Spleen (tissue), 7 donors: ENCODE results near the gene IL20RA.

Experiments
- POLR2A ChIP-seq, 3 donors: fragments of 450-650 bp; IDR thresholded peaks; one replicate each; pipeline ENCODE4 v1.5.1; 2017; ENCODE audit warnings: antibody characterized with exemption in 3 of 3, mild to moderate bottlenecking in 1 of 3
- POLR2AphosphoS5 ChIP-seq, 3 donors: sonication (generic); formaldehyde crosslinking; IDR thresholded peaks; one replicate each; pipeline ENCODE4 v1.5.1; 2017; ENCODE audit warnings: antibody characterized with exemption in 3 of 3
- TF ChIP-seq, protein P1 (sequence below), 11 experiments: fragments of 200-600 bp in 7 of 11; fragments of 450-650 bp in 4 of 11; sonication (generic) in 4 of 11; IDR thresholded peaks in 8 of 11; conservative IDR thresholded peaks in 3 of 11; 1 replicate in 7 of 11; 2 replicates in 4 of 11; pipeline versions ENCODE4 v1.4.0 to v1.8.0; 2016 to 2021; ENCODE audit warnings: antibody characterized with exemption in 11 of 11, inconsistent platforms in 4 of 11, mild to moderate bottlenecking in 1 of 11
- donor health status: DM: no; HTN: no; CAD: no; lungs with moderate emphysema.
- donor health status: DM: no; HTN: no; CAD: no.
- donor health status: DM: no; HTN: no; CAD: no.

DNA sequence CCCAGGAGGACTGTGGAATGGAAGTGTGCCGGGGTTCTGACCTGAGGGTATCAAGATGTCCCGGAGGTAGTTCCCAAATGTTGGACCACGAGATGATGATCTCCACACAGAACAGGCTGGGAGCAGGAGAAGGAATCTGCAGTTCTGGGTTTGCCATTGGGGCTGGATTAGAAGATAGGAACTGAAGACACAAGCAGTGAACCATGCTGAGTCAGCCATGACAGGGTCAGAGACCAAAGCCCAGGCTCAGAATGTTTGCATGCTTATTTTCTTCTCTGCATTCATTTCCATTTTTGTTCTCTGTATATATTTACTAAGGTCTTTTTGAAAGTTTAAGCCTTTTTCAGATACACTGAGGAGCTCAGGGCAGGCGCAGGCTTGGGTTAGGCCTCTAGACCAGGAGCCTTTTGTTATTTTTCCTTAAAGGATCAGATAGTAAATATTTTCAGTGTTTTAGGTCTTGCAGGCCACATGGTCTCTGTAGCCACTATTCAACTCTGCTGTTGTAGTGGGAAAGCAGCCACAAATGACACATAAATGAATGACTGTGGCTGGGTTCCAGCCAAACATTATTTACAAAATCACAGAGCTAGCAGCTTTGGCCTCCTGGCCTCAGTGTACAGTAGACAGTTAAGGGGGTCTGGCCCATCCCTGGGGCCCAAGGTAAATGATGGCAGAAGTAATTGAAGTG lies 94.2 kb downstream of the IL20RA start:
- TF ChIP-seq, protein P1, sequence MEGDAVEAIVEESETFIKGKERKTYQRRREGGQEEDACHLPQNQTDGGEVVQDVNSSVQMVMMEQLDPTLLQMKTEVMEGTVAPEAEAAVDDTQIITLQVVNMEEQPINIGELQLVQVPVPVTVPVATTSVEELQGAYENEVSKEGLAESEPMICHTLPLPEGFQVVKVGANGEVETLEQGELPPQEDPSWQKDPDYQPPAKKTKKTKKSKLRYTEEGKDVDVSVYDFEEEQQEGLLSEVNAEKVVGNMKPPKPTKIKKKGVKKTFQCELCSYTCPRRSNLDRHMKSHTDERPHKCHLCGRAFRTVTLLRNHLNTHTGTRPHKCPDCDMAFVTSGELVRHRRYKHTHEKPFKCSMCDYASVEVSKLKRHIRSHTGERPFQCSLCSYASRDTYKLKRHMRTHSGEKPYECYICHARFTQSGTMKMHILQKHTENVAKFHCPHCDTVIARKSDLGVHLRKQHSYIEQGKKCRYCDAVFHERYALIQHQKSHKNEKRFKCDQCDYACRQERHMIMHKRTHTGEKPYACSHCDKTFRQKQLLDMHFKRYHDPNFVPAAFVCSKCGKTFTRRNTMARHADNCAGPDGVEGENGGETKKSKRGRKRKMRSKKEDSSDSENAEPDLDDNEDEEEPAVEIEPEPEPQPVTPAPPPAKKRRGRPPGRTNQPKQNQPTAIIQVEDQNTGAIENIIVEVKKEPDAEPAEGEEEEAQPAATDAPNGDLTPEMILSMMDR (IDR thresholded peaks at IDR 0.05 in 8 of 11, conservative IDR thresholded peaks at IDR 0.05 in 3 of 11) = no peak
- TF ChIP-seq POLR2AphosphoS5 (IDR thresholded peaks at IDR 0.05) (no peak), POLR2A (IDR thresholded peaks at IDR 0.05) (no peak)
